HG02623 (cell line): ENCODE results near the gene C1QTNF7.

Experiments
- ATAC-seq: cut with Tn5 transposase; IDR thresholded peaks from one replicate; pipeline ENCODE4 v1.9.1; 2021; ENCODE audit warnings: moderate library complexity; ENCODE audit not compliant: unreplicated experiment

Gene C1QTNF7

GRCh38 chr4:15413010-15413622 lies 14.7 kb upstream of the C1QTNF7 start:
- ATAC-seq: no peak

GRCh38 chr4:15413623-15414019 lies 14.2 kb upstream of the C1QTNF7 start:
- no peak for ATAC-seq

GRCh38 chr4:15414551-15415091 lies 13.2 kb upstream of the C1QTNF7 start:
- ATAC-seq: no peak

GRCh38 chr4:15416357-15417232 lies 11.2 kb upstream of the C1QTNF7 start:
- no peak for ATAC-seq

GRCh38 chr4:15417233-15417660 lies 10.6 kb upstream of the C1QTNF7 start:
- no peak for ATAC-seq

- no peak for ATAC-seq
Measured at GRCh38 chr4:15418956-15419355, 8.9 kb upstream of the C1QTNF7 start.

GRCh38 chr4:15420642-15421041 lies 7.2 kb upstream of the C1QTNF7 start:
- no peak for ATAC-seq

GRCh38 chr4:15423285-15423711 lies 4.5 kb upstream of the C1QTNF7 start:
- no peak for ATAC-seq

- ATAC-seq: no peak
Measured at GRCh38 chr4:15425520-15425919, 2.3 kb upstream of the C1QTNF7 start.

- ATAC-seq: no peak
Measured at GRCh38 chr4:15427161-15427560, 672 bp upstream of the C1QTNF7 start.

- ATAC-seq: no peak
Measured at GRCh38 chr4:15428611-15429010, 778 bp downstream of the C1QTNF7 start.

- ATAC-seq: no peak
Measured at GRCh38 chr4:15434091-15434490, 6.3 kb downstream of the C1QTNF7 start.

- ATAC-seq: no peak
Measured at GRCh38 chr4:15434676-15435075, 6.8 kb downstream of the C1QTNF7 start.

GRCh38 chr4:15436513-15436912 lies 8.7 kb downstream of the C1QTNF7 start:
- ATAC-seq: no peak

- no peak for ATAC-seq
Measured at GRCh38 chr4:15438939-15439524, 11.2 kb downstream of the C1QTNF7 start.

- ATAC-seq: no peak
Measured at GRCh38 chr4:15443371-15444160, 15.7 kb downstream of the C1QTNF7 start.

GRCh38 chr4:15444276-15444675 lies 16.4 kb downstream of the C1QTNF7 start:
- no peak for ATAC-seq

GRCh38 chr4:15444879-15445547 lies 17.2 kb downstream of the C1QTNF7 start:
- ATAC-seq: no peak

- no peak for ATAC-seq
Measured at GRCh38 chr4:15451181-15451865, 23.5 kb downstream of the C1QTNF7 start.
